ENCODE results near the gene TRERF1. TPM values are rescaled to one million over a fixed set of nuclear protein-coding genes. Genes with fewer than 3 reads are reported as not detected.

Gene TRERF1
- total and polyA plus RNA-seq, 2 experiments from 2014 or later, result 11.2 to 20.6 TPM

DNA sequence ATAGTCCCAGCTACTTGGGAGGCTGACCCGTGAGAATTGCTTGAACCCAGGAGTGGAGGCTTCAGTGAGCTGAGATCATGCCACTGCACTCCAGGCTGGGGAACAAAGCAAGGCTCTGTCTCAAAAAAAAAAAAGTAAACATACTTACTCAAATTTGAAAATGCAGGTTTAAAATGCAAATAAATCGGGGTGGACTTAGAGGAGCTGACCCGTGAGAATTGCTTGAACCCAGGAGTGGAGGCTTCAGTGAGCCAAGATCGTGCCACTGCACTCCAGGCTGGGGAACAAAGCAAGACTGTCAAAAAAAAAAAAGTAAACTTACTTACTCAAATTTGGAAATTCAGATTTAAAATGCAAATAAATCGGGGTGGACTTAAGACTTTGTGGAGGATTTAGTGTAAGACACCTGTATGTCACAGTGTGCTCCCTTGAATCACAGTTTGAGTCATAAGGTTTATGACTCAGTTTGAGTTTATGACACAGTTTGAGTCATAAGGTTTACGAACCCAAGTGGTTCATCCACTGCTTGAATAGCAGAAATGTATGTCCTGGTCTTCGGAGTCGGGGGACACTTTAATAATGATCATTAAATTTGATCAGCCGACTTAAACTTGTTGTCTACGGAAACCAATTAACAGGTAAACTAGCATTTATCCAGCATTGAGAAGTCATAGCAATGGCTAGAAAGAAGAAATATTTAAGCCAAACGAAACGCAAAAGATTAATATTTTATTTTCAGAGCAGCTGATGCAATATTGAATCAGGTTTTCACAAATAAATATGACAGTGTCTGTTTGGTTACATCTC lies 227.3 kb downstream of the TRERF1 start:
- Histone ChIP-seq H3K4me1 (ENCODE audit: insufficient read depth) (no peaks in the 10 kb centered on the region), H3K79me2 (replicated peaks; ENCODE audit: insufficient read depth) (no peaks in the 10 kb centered on the region), H4K20me1 (replicated peaks; ENCODE audit: insufficient read depth) (no peaks in the 10 kb centered on the region), H3K4me3 (no peak overlapping the region), H3K4me2 (no peak overlapping the region), H3K27me3 (ENCODE audit: insufficient read depth) (no peaks in the 10 kb centered on the region), H3K27ac (ENCODE audit: low read depth) (peak overlapping the region; percentile 21; the same call in 1 of the 2 replicates), H3F3A (replicated peaks; ENCODE audit: low read depth) (peaks cover 10% of the 10 kb centered on the region; the same call in 1 of the 2 replicates), H2AFZ (no peak overlapping the region), H3K36me3 (ENCODE audit: insufficient read depth) (no peaks in the 10 kb centered on the region), H3K9me2 (ENCODE audit: insufficient read depth) (no peaks in the 10 kb centered on the region)
- DNase-seq (ENCODE audit: low spot score) (no peak), ATAC-seq (no peak)
- Mint-ChIP-seq H3K27ac (peak overlapping the region; percentile 89), H3K27me3 (ENCODE audit: insufficient read depth, low read depth, poor library complexity) (no peaks in the 10 kb centered on the region), H3K4me1 (peaks cover 9% of the 10 kb centered on the region; the same call in 2 of the 3 replicates), H3K4me3 (no peak overlapping the region), H3K9me3 (no peaks in the 10 kb centered on the region), H3K36me3 (ENCODE audit: low read depth) (peaks cover 22% of the 10 kb centered on the region)
- no peak for TF ChIP-seq POLR2AphosphoS5 (IDR thresholded peaks at IDR 0.05; ENCODE audit: low read depth)
- TF ChIP-seq, protein P1, sequence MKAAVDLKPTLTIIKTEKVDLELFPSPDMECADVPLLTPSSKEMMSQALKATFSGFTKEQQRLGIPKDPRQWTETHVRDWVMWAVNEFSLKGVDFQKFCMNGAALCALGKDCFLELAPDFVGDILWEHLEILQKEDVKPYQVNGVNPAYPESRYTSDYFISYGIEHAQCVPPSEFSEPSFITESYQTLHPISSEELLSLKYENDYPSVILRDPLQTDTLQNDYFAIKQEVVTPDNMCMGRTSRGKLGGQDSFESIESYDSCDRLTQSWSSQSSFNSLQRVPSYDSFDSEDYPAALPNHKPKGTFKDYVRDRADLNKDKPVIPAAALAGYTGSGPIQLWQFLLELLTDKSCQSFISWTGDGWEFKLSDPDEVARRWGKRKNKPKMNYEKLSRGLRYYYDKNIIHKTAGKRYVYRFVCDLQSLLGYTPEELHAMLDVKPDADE (IDR thresholded peaks at IDR 0.05), result no peak
- TF ChIP-seq, protein P2, sequence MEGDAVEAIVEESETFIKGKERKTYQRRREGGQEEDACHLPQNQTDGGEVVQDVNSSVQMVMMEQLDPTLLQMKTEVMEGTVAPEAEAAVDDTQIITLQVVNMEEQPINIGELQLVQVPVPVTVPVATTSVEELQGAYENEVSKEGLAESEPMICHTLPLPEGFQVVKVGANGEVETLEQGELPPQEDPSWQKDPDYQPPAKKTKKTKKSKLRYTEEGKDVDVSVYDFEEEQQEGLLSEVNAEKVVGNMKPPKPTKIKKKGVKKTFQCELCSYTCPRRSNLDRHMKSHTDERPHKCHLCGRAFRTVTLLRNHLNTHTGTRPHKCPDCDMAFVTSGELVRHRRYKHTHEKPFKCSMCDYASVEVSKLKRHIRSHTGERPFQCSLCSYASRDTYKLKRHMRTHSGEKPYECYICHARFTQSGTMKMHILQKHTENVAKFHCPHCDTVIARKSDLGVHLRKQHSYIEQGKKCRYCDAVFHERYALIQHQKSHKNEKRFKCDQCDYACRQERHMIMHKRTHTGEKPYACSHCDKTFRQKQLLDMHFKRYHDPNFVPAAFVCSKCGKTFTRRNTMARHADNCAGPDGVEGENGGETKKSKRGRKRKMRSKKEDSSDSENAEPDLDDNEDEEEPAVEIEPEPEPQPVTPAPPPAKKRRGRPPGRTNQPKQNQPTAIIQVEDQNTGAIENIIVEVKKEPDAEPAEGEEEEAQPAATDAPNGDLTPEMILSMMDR (conservative IDR thresholded peaks at IDR 0.05; ENCODE audit: low read depth in 2 of 2), result no peak
- TF ChIP-seq CREB1 (CRISPR knock-in tag; IDR thresholded peaks at IDR 0.05; ENCODE audit: low read depth), result no peak

DNA sequence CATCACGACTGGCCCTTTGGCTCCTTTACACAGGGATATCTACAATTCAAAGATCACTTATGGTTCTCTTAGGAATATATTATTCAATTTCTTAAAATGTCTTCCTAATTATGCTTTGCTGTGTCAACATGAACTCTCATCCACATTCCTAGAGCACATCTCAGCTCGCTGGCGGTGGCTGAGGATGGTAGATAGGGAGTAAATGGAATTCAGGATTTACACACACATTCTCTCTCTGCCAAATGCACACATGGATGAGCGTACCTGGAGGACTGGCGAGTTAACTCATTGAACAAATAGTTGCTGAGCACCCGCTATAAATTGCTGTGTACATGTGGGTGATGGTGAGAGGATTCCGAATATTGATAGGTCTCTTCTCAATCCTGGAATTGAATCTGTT lies 229.3 kb downstream of the TRERF1 start:
- Histone ChIP-seq H3K9me2 (ENCODE audit: insufficient read depth) (no peaks in the 10 kb centered on the region), H2AFZ (no peak overlapping the region), H3K4me1 (ENCODE audit: insufficient read depth) (no peaks in the 10 kb centered on the region), H3K79me2 (replicated peaks; ENCODE audit: insufficient read depth) (no peaks in the 10 kb centered on the region), H3F3A (replicated peaks; ENCODE audit: low read depth) (peaks cover 17% of the 10 kb centered on the region; the same call in 1 of the 2 replicates), H3K27me3 (ENCODE audit: insufficient read depth) (no peaks in the 10 kb centered on the region), H3K27ac (ENCODE audit: low read depth) (no peak overlapping the region), H3K4me3 (no peak overlapping the region), H3K4me2 (no peak overlapping the region), H3K36me3 (ENCODE audit: insufficient read depth) (no peaks in the 10 kb centered on the region), H4K20me1 (replicated peaks; ENCODE audit: insufficient read depth) (no peaks in the 10 kb centered on the region)
- no peak for DNase-seq (ENCODE audit: low spot score)
- H3K9me3 Mint-ChIP-seq, result no peaks in the 10 kb centered on the region
- peaks cover 7% of the 10 kb centered on the region; the same call in 1 of the 3 replicates for H3K36me3 Mint-ChIP-seq (ENCODE audit: low read depth)
- TF ChIP-seq EZH2phosphoT487 (IDR thresholded peaks at IDR 0.05; ENCODE audit: unreplicated experiment) (no peak), JUNB (IDR thresholded peaks at IDR 0.05; ENCODE audit: unreplicated experiment) (no peak)
- TF ChIP-seq, protein P2 (conservative IDR thresholded peaks at IDR 0.05; ENCODE audit: low read depth in 2 of 2), result no peak
- no peak overlapping the region for H3K4me3 Mint-ChIP-seq
- no peak overlapping the region for H3K27ac Mint-ChIP-seq
- ATAC-seq, result no peak
- peaks cover 4% of the 10 kb centered on the region for H3K27me3 Mint-ChIP-seq (ENCODE audit: insufficient read depth, low read depth, poor library complexity)
- peaks cover 9% of the 10 kb centered on the region; the same call in 2 of the 3 replicates for H3K4me1 Mint-ChIP-seq

Data from GM23338 (cell line).